SK-N-SH (cell line): ENCODE measurements around the gene TRAIP. TPM values are rescaled to one million over a fixed set of nuclear protein-coding genes. Genes with fewer than 3 reads are reported as not detected.

ENCODE experiments used
- CTCF ChIA-PET: fragments of 300-600, 350-600 bp; formaldehyde crosslinking; extraction: SDS; loops from one replicate; lab custom pipeline; 2021; lab: Yijun Ruan, JAX
- POLR2A ChIA-PET: fragments of 350-600 bp; sonication (Branson Sonifier 250); formaldehyde crosslinking; extraction: SDS; loops from one replicate; lab custom pipeline; 2020; ENCODE audit warnings: antibody characterized with exemption, inconsistent platforms; lab: Yijun Ruan, JAX
- DNase-seq: peaks from one replicate; pipeline ENCODE4 v3.0.0; 2012
- H2AFZ ChIP-seq: fragments of 200-600 bp; sonication (generic); 2 replicates; pipeline ENCODE4 v1.8.1; 2016; ENCODE audit warnings: antibody characterized with exemption, mild to moderate bottlenecking, low read depth
- H3F3A ChIP-seq: fragments of 200-600 bp; sonication (generic); replicated peaks from 2 replicates; pipeline ENCODE3; 2016; ENCODE audit warnings: antibody characterized with exemption, mild to moderate bottlenecking; ENCODE audit not compliant: insufficient read depth
- H3K27ac ChIP-seq, 2 experiments: fragments of 200-500 bp in 1 of 2; fragments of 200-600 bp in 1 of 2; sonication (Bioruptor generic) in 1 of 2; sonication (generic), shearing (Covaris generic) in 1 of 2; 2 replicates each; pipeline versions ENCODE4 v1.5.1 to v1.6.1; 2014 to 2016; ENCODE audit warnings: low read depth in 2 of 2, inconsistent platforms in 1 of 2, low read length in 1 of 2, mild to moderate bottlenecking in 1 of 2, mixed read lengths in 1 of 2
- H3K27me3 ChIP-seq: fragments of 200-600 bp; sonication (generic), shearing (Covaris generic); 2 replicates; pipeline ENCODE4 v1.6.1; 2016; ENCODE audit warnings: mixed run types; ENCODE audit not compliant: insufficient read depth
- H3K36me3 ChIP-seq, 2 experiments: fragments of 200-500 bp in 1 of 2; fragments of 200-600 bp in 1 of 2; sonication (Bioruptor generic) in 1 of 2; sonication (generic) in 1 of 2; replicated peaks in 1 of 2; 2 replicates each; pipeline versions ENCODE3 to v1.5.1; 2014 to 2016; ENCODE audit warnings: low read length in 1 of 2, mild to moderate bottlenecking in 1 of 2; ENCODE audit not compliant: insufficient read depth in 2 of 2, control insufficient read depth in 1 of 2
- H3K4me1 ChIP-seq, 2 experiments: fragments of 200-500 bp in 1 of 2; fragments of 200-600 bp in 1 of 2; sonication (Bioruptor generic) in 1 of 2; sonication (generic), shearing (Covaris generic) in 1 of 2; 2 replicates each; pipeline versions ENCODE4 v1.5.1 to v1.6.1; 2014 to 2016; ENCODE audit warnings: low read depth in 1 of 2, low read length in 1 of 2, mixed run types in 1 of 2; ENCODE audit not compliant: insufficient read depth in 2 of 2, control insufficient read depth in 1 of 2
- H3K4me2 ChIP-seq: fragments of 200-600 bp; sonication (generic), shearing (Covaris generic); 2 replicates; pipeline ENCODE4 v1.6.1; 2017; ENCODE audit warnings: mixed run types
- H3K4me3 ChIP-seq, 2 experiments: fragments of 200-500 bp in 1 of 2; fragments of 200-600 bp in 1 of 2; sonication (Bioruptor generic) in 1 of 2; sonication (generic), shearing (Covaris generic) in 1 of 2; 2 replicates each; pipeline versions ENCODE4 v1.5.1 to v1.8.1; 2014 to 2016; ENCODE audit warnings: low read depth in 2 of 2, inconsistent platforms in 1 of 2, low read length in 1 of 2, mild to moderate bottlenecking in 1 of 2, mixed read lengths in 1 of 2, moderate library complexity in 1 of 2
- H3K79me2 ChIP-seq: fragments of 200-600 bp; sonication (generic); 2 replicates; pipeline ENCODE4 v1.8.1; 2017; ENCODE audit warnings: mild to moderate bottlenecking; ENCODE audit not compliant: insufficient read depth
- H3K9ac ChIP-seq: fragments of 200-600 bp; sonication (generic); 2 replicates; pipeline ENCODE4 v1.6.1; 2017; ENCODE audit warnings: mixed run types
- H3K9me2 ChIP-seq: fragments of 200-600 bp; sonication (generic); 2 replicates; pipeline ENCODE4 v1.6.1; 2017; ENCODE audit warnings: mixed run types
- H3K9me3 ChIP-seq: fragments of 200-600 bp; sonication (generic); 2 replicates; pipeline ENCODE4 v1.6.1; 2017; ENCODE audit warnings: mixed run types, mild to moderate bottlenecking, moderate library complexity
- H4K20me1 ChIP-seq: fragments of 200-600 bp; sonication (generic); 2 replicates; pipeline ENCODE4 v1.6.1; 2017; ENCODE audit warnings: mild to moderate bottlenecking, mixed run types; ENCODE audit not compliant: insufficient read depth
- CHD2 ChIP-seq: fragments of 150-350 bp; IDR thresholded peaks from 2 replicates; pipeline ENCODE4 v1.6.1; 2018; ENCODE audit warnings: low read length; ENCODE audit not compliant: partially characterized antibody
- FOXM1 ChIP-seq: IDR thresholded peaks from 2 replicates; pipeline ENCODE4 v1.4.0; 2012; ENCODE audit warnings: low read depth, mild to moderate bottlenecking
- GATA2 ChIP-seq: sonication (generic); formaldehyde crosslinking; IDR thresholded peaks from 2 replicates; pipeline ENCODE4 v1.5.0; 2020; ENCODE audit warnings: mild to moderate bottlenecking, missing genetic modification reagents
- MXI1 ChIP-seq: IDR thresholded peaks from 2 replicates; pipeline ENCODE4 v1.6.1; 2012; ENCODE audit warnings: mild to moderate bottlenecking, low read depth, low read length, improper control_type of control experiment
- NFIC ChIP-seq: IDR thresholded peaks from 2 replicates; pipeline ENCODE4 v1.4.0; 2012; ENCODE audit warnings: borderline replicate concordance
- RAD21 ChIP-seq: IDR thresholded peaks from 2 replicates; pipeline ENCODE4 v1.6.1; 2012; ENCODE audit warnings: mild to moderate bottlenecking, low read length
- RCOR1 ChIP-seq: fragments of 150-350 bp; IDR thresholded peaks from 2 replicates; pipeline ENCODE4 v1.6.1; 2017; ENCODE audit warnings: antibody characterized with exemption, low read length
- RFX5 ChIP-seq: IDR thresholded peaks from 2 replicates; pipeline ENCODE4 v1.6.1; 2012; ENCODE audit warnings: mild to moderate bottlenecking, improper control_type of control experiment, low read length
- RXRA ChIP-seq: IDR thresholded peaks from 2 replicates; pipeline ENCODE4 v1.4.0; 2012; ENCODE audit warnings: low read depth, mild to moderate bottlenecking, borderline replicate concordance
- SMC3 ChIP-seq: IDR thresholded peaks from 2 replicates; pipeline ENCODE4 v1.6.1; 2012; ENCODE audit warnings: low read depth, low read length, improper control_type of control experiment
- TAF1 ChIP-seq: IDR thresholded peaks from 2 replicates; pipeline ENCODE4 v1.6.1; 2012; ENCODE audit warnings: low read depth, mild to moderate bottlenecking, low read length, moderate library complexity, borderline replicate concordance
- TCF12 ChIP-seq: IDR thresholded peaks from 2 replicates; pipeline ENCODE4 v1.4.0; 2012
- TEAD4 ChIP-seq: IDR thresholded peaks from 2 replicates; pipeline ENCODE4 v1.4.0; 2012; ENCODE audit warnings: mild to moderate bottlenecking, borderline replicate concordance; ENCODE audit not compliant: insufficient read depth
- YY1 ChIP-seq: IDR thresholded peaks from 2 replicates; pipeline ENCODE4 v1.4.0; 2012; ENCODE audit warnings: low read depth, mild to moderate bottlenecking
- WGBS: methylation state at CpG from one replicate; pipeline ENCODE4 v1.1.6; 2017; ENCODE audit warnings: low lambda C conversion rate; 5-methylcytosine and 5-hydroxymethylcytosine counted together
- polyA plus RNA-seq, 3 experiments: library from polyadenylated mRNA; depleted of rRNA; stranded (reverse); fragments of >200 nt; gene quantifications; 2 replicates each; pipeline ENCODE4 v1.2.3, GENCODE V29; 2012
- TF ChIP-seq, protein P1 (sequence below): IDR thresholded peaks from 2 replicates; pipeline ENCODE4 v1.4.0; 2012; ENCODE audit warnings: low read depth, borderline replicate concordance
- TF ChIP-seq, protein P2 (sequence below): IDR thresholded peaks from 2 replicates; pipeline ENCODE4 v1.6.1; 2012; ENCODE audit warnings: mild to moderate bottlenecking, low read depth, low read length, moderate library complexity

TRAIP gene
- polyA plus RNA-seq, 1 of the 3 experiments (the other 2 are of a cell fraction): 8.1 TPM

- Histone ChIP-seq H3K4me1 (no peaks in the 10 kb centered on the region), H3K9me3 (no peaks in the 10 kb centered on the region), H2AFZ (no peak overlapping the region), H3K9me2 (no peaks in the 10 kb centered on the region), H3K79me2 (no peaks in the 10 kb centered on the region), H3K27ac (no peak overlapping the region), H3F3A (no peaks in the 10 kb centered on the region), H4K20me1 (no peaks in the 10 kb centered on the region), H3K9ac (no peak overlapping the region), H3K4me3 (no peak overlapping the region), H3K4me2 (no peak overlapping the region), H3K36me3 (no peaks in the 10 kb centered on the region), H3K27me3 (no peaks in the 10 kb centered on the region)
- POLR2A ChIA-PET: no interaction called here
- no peak for TF ChIP-seq GATA2 (CRISPR knock-in tag)
- no peak for TF ChIP-seq MXI1
- TF ChIP-seq, protein P1, sequence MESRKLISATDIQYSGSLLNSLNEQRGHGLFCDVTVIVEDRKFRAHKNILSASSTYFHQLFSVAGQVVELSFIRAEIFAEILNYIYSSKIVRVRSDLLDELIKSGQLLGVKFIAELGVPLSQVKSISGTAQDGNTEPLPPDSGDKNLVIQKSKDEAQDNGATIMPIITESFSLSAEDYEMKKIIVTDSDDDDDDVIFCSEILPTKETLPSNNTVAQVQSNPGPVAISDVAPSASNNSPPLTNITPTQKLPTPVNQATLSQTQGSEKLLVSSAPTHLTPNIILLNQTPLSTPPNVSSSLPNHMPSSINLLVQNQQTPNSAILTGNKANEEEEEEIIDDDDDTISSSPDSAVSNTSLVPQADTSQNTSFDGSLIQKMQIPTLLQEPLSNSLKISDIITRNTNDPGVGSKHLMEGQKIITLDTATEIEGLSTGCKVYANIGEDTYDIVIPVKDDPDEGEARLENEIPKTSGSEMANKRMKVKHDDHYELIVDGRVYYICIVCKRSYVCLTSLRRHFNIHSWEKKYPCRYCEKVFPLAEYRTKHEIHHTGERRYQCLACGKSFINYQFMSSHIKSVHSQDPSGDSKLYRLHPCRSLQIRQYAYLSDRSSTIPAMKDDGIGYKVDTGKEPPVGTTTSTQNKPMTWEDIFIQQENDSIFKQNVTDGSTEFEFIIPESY: no peak
- no peak for TF ChIP-seq RXRA
- TF ChIP-seq TEAD4: no peak
- TF ChIP-seq TCF12: no peak
- TF ChIP-seq SMC3: no peak
- no peak for TF ChIP-seq RFX5
- TF ChIP-seq CHD2: no peak
- TF ChIP-seq YY1: no peak
- no peak for TF ChIP-seq NFIC
- TF ChIP-seq RAD21: no peak
- no peak for TF ChIP-seq RCOR1
- no peak for TF ChIP-seq TAF1
- TF ChIP-seq, protein P2, sequence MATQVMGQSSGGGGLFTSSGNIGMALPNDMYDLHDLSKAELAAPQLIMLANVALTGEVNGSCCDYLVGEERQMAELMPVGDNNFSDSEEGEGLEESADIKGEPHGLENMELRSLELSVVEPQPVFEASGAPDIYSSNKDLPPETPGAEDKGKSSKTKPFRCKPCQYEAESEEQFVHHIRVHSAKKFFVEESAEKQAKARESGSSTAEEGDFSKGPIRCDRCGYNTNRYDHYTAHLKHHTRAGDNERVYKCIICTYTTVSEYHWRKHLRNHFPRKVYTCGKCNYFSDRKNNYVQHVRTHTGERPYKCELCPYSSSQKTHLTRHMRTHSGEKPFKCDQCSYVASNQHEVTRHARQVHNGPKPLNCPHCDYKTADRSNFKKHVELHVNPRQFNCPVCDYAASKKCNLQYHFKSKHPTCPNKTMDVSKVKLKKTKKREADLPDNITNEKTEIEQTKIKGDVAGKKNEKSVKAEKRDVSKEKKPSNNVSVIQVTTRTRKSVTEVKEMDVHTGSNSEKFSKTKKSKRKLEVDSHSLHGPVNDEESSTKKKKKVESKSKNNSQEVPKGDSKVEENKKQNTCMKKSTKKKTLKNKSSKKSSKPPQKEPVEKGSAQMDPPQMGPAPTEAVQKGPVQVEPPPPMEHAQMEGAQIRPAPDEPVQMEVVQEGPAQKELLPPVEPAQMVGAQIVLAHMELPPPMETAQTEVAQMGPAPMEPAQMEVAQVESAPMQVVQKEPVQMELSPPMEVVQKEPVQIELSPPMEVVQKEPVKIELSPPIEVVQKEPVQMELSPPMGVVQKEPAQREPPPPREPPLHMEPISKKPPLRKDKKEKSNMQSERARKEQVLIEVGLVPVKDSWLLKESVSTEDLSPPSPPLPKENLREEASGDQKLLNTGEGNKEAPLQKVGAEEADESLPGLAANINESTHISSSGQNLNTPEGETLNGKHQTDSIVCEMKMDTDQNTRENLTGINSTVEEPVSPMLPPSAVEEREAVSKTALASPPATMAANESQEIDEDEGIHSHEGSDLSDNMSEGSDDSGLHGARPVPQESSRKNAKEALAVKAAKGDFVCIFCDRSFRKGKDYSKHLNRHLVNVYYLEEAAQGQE: no peak
- TF ChIP-seq FOXM1: no peak
- WGBS: 63% methylated on average over 2 of the region's 4 CpGs
- CTCF ChIA-PET: interaction anchor here (1.0 to 2.3 kb wide), 3 partner anchors 16 to 81 kb away, joined by 5 to 6 read pairs (median 6); partner anchors contain the start of gene INKA1
- no peak for DNase-seq
Measured at GRCh38 chr3:49883998-49884397, 27.6 kb upstream of the TRAIP start.
